ENCODE measurements around the gene AKAP8.

AKAP8 gene

DNA sequence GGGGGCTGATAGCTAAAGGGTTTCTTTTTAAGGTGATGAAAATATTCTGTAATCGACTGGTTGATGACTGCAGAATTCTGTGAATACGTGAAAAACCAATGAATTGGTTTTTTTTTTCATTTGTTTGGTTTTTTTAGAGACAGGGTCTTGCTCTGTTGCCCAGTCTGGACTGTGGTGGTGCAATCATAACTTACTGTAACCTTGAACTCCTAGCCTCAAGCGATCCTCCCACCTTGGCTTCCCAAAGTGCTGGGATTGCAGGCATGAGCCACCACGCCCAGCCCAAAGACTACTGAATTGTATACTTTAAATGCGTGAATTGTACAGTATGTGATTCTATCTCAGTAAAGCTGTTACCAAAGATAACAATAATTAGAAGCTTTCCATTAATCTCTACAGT lies 14.8 kb upstream of the AKAP8 start:
- POLR2A ChIA-PET = no interaction called here
- CTCF ChIA-PET = interaction anchor here (1.4 kb wide), 1 partner anchor 25 kb away, joined by 3 read pairs; no protein-coding TSS in a partner anchor
- DNase-seq (ENCODE audit: extremely low spot score) = no peak
- TF ChIP-seq, protein P1, sequence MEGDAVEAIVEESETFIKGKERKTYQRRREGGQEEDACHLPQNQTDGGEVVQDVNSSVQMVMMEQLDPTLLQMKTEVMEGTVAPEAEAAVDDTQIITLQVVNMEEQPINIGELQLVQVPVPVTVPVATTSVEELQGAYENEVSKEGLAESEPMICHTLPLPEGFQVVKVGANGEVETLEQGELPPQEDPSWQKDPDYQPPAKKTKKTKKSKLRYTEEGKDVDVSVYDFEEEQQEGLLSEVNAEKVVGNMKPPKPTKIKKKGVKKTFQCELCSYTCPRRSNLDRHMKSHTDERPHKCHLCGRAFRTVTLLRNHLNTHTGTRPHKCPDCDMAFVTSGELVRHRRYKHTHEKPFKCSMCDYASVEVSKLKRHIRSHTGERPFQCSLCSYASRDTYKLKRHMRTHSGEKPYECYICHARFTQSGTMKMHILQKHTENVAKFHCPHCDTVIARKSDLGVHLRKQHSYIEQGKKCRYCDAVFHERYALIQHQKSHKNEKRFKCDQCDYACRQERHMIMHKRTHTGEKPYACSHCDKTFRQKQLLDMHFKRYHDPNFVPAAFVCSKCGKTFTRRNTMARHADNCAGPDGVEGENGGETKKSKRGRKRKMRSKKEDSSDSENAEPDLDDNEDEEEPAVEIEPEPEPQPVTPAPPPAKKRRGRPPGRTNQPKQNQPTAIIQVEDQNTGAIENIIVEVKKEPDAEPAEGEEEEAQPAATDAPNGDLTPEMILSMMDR (IDR thresholded peaks at IDR 0.05; ENCODE audit: control extremely low read depth, extremely low read depth, low read depth, missing control alignments) = no peak

DNA sequence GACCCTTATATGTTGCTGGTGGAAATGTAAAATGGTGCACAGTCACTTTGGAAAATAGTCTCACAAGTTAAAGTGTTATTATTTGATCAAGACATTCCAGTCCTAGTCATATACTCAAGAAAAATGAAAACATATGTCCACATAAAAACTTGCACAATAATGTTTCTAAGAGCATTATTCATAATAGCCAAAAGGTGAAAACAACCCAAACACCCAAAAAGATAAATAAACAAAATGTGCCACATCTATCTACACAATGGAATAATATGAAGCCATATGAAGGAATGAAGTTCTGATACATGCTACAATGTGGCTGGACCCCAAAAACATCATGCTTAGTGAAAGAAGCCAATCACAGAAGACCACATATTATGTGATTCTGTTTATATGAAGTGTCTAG lies 14.4 kb upstream of the AKAP8 start:
- ChIA-PET CTCF (interaction anchor here (1.4 kb wide), 1 partner anchor 25 kb away, joined by 3 read pairs; no protein-coding TSS in a partner anchor), POLR2A (no interaction called here)
- no peak for DNase-seq (ENCODE audit: extremely low spot score)
- TF ChIP-seq, protein P1 (IDR thresholded peaks at IDR 0.05; ENCODE audit: control extremely low read depth, extremely low read depth, low read depth, missing control alignments) = no peak

GRCh38 chr19:15390814-15391213 lies 11.2 kb upstream of the AKAP8 start:
- TF ChIP-seq, protein P1 (IDR thresholded peaks at IDR 0.05; ENCODE audit: control extremely low read depth, extremely low read depth, low read depth, missing control alignments) = no peak
- ChIA-PET POLR2A (no interaction called here), CTCF (interaction anchor here (1.9 kb wide), 1 partner anchor 28 kb away, joined by 5 read pairs; the partner anchor contains the start of gene AKAP8L)
- no peak for DNase-seq (ENCODE audit: extremely low spot score)

GRCh38 chr19:15381864-15382263 lies 2.3 kb upstream of the AKAP8 start:
- TF ChIP-seq, protein P1 (IDR thresholded peaks at IDR 0.05; ENCODE audit: control extremely low read depth, extremely low read depth, low read depth, missing control alignments) = no peak
- no peak for DNase-seq (ENCODE audit: extremely low spot score)
- ChIA-PET CTCF (no interaction called here), POLR2A (no interaction called here)

DNA sequence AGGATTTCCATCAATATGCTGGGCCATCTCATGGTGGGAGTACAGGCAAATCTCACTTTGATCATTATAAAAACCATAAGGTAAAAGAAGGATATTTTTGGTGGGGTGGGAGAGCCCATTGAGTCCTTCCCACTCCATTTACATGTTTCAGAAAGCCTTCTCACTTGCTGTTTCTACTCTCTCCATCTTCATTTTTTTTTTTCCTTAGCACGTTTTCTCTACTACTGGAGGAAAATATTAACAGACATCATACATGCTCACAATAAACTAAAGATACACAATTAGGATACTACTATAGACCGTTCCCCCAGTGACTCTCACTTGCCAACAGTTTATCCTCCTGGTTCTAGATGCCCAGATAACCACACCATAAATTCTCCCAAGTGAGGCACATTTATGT lies 1.8 kb upstream of the AKAP8 start:
- TF ChIP-seq, protein P1 (IDR thresholded peaks at IDR 0.05; ENCODE audit: control extremely low read depth, extremely low read depth, low read depth, missing control alignments) = no peak
- ChIA-PET POLR2A (no interaction called here), CTCF (no interaction called here)

DNA sequence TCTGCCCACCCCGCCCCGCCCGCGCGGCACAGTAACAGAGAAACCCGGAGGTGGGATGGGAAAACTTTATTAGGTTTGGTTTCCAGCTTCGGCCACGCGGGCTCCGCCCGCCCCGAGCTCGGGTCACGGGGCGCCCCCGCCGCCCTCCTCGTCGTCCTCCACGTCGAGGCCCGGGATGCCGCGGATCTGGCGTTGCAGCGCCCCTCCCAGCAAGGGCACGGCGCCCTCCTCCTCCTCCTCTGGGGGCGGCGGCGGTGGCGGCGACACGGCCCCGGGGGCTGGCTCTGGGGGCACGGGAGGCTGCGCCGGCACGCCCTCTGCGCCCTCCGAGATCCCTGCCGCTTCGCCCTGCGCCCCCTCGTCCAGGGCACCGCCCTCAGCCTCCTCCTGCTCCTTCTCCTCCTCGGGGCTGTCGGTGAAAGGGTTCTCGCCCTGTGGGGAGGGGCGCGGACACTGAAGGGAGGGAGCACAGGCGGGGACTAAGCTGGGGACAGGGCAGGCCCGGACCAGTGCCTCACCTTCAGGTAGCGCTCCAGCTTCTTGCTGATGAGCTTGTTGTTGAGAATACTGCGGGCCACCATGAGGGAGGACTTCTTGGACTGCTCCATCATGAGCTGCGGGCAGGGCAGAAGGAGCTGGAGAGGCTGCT lies 536 bp upstream of the AKAP8 start:
- TF ChIP-seq, protein P1 (IDR thresholded peaks at IDR 0.05; ENCODE audit: control extremely low read depth, extremely low read depth, low read depth, missing control alignments) = no peak
- CTCF ChIA-PET = interaction anchor here (0.6 to 3.0 kb wide), 12 partner anchors 8 to 177 kb away, joined by 3 to 15 read pairs (median 3); partner anchors contain the start of gene AKAP8L
- peak; percentile 61 for DNase-seq (ENCODE audit: extremely low spot score)
- POLR2A ChIA-PET = interaction anchor here (0.6 to 3.0 kb wide), 9 partner anchors 10 to 1204 kb away, joined by 3 to 22 read pairs (median 3); partner anchors contain the start of genes AKAP8L and BRD4

More for the DNA sequence above, 1.8 kb upstream of the AKAP8 start:
- DNase-seq (ENCODE audit: extremely low spot score) = no peak
